Endodermal cell (in vitro differentiated cells): ENCODE data around the gene TRERF1. TPM values are rescaled to one million over a fixed set of nuclear protein-coding genes. Genes with fewer than 3 reads are reported as not detected.
A peak's percentile ranks its signal among the peaks of the same experiment; 100 is the strongest.

Experiments
- DNase-seq: peaks from one replicate; pipeline ENCODE4 v3.0.0-alpha.2; 2017
- H3K27ac ChIP-seq: 2 replicates; pipeline ENCODE4 v1.5.1; 2013; ENCODE audit warnings: mild to moderate bottlenecking, low read depth, low read length, moderate library complexity
- H3K27me3 ChIP-seq: 2 replicates; pipeline ENCODE4 v1.6.1; 2013; ENCODE audit warnings: mild to moderate bottlenecking, low read length, moderate library complexity; ENCODE audit not compliant: insufficient read depth, control insufficient read depth, poor library complexity, severe bottlenecking
- H3K36me3 ChIP-seq: 2 replicates; pipeline ENCODE4 v1.7.0; 2013; ENCODE audit warnings: mild to moderate bottlenecking, low read length, moderate library complexity; ENCODE audit not compliant: control insufficient read depth, insufficient read depth
- H3K4me1 ChIP-seq: one replicate; pipeline ENCODE4 v1.7.0; 2013; ENCODE audit warnings: low read length; ENCODE audit not compliant: control insufficient read depth, insufficient read depth
- H3K4me3 ChIP-seq: 2 replicates; pipeline ENCODE4 v1.5.1; 2013; ENCODE audit warnings: mild to moderate bottlenecking, low read length, moderate library complexity
- H3K9ac ChIP-seq: 2 replicates; pipeline ENCODE4 v1.6.1; 2013; ENCODE audit warnings: mild to moderate bottlenecking, low read length, moderate library complexity; ENCODE audit not compliant: poor library complexity, severe bottlenecking; ENCODE audit errors: extremely low read depth
- H3K9me3 ChIP-seq: 2 replicates; pipeline ENCODE4 v1.6.1; 2013; ENCODE audit warnings: mild to moderate bottlenecking, low read length, moderate library complexity; ENCODE audit not compliant: control insufficient read depth
- H3K27ac Mint-ChIP-seq: 2 replicates; pipeline ENCODE4 v1.8.0; 2020; ENCODE audit warnings: mixed read lengths
- H3K27me3 Mint-ChIP-seq: 2 replicates; pipeline ENCODE4 v1.8.0; 2021; ENCODE audit warnings: mild to moderate bottlenecking, mixed read lengths; ENCODE audit not compliant: insufficient read depth
- H3K36me3 Mint-ChIP-seq: 2 replicates; pipeline ENCODE4 v1.8.0; 2020; ENCODE audit warnings: low read depth, mixed read lengths
- H3K4me1 Mint-ChIP-seq: 2 replicates; pipeline ENCODE4 v1.8.0; 2020; ENCODE audit warnings: mixed read lengths
- H3K4me3 Mint-ChIP-seq: 2 replicates; pipeline ENCODE4 v1.8.0; 2020; ENCODE audit warnings: mild to moderate bottlenecking, moderate library complexity, mixed read lengths
- H3K9me3 Mint-ChIP-seq: 2 replicates; pipeline ENCODE4 v1.8.0; 2020; ENCODE audit warnings: mild to moderate bottlenecking, mixed read lengths
- CTCF ChIP-seq: fragments of 200-600 bp; sonication (generic); conservative IDR thresholded peaks from 2 replicates; pipeline ENCODE4 v1.5.0; 2021; ENCODE audit warnings: antibody characterized with exemption, mild to moderate bottlenecking
- WGBS, 2 experiments: methylation state at CpG; one replicate each; pipeline versions ENCODE4 v1.1.5 to v1.1.7; 2013; ENCODE audit warnings: missing lambda C conversion rate in 2 of 2, mixed read lengths in 1 of 2; ENCODE audit not compliant: insufficient coverage in 1 of 2, insufficient read length in 1 of 2; 5-methylcytosine and 5-hydroxymethylcytosine counted together
- total RNA-seq, 2 donors: library from RNA; stranded (reverse); fragmentation: NEBNext Ultra II Directional in 1 of 2; extraction: Animal tissue kit (Norgen Biotek cat#: 25700) in 1 of 2; gene quantifications; 2 replicates in 1 of 2; 3 replicates in 1 of 2; pipeline ENCODE4 v1.2.1, GENCODE V29; 2021

Gene TRERF1
- total RNA-seq, 2 donors from 2014 or later, result 4.7 to 5.3 TPM

GRCh38 chr6:42429836-42430235 lies 21.9 kb downstream of the TRERF1 start:
- no peak overlapping the region for H3K4me3 ChIP-seq
- H3K4me1 Mint-ChIP-seq, result peaks cover 24% of the 10 kb centered on the region
- 94 to 97% methylated on average over 4 to 7 of the region's 7 CpGs for WGBS, 2 experiments
- DNase-seq, result no peak
- peaks cover 16% of the 10 kb centered on the region for H3K9me3 Mint-ChIP-seq
- H3K9me3 ChIP-seq, result peaks cover 18% of the 10 kb centered on the region
- H3K36me3 ChIP-seq, result no peaks in the 10 kb centered on the region
- no peaks in the 10 kb centered on the region for H3K27me3 Mint-ChIP-seq
- TF ChIP-seq CTCF, result no peak
- H3K27me3 ChIP-seq, result no peaks in the 10 kb centered on the region
- H3K4me3 Mint-ChIP-seq, result no peak overlapping the region
- peaks cover 13% of the 10 kb centered on the region for H3K36me3 Mint-ChIP-seq
- H3K27ac ChIP-seq, result no peak overlapping the region
- no peak overlapping the region for H3K9ac ChIP-seq
- H3K4me1 ChIP-seq, result no peaks in the 10 kb centered on the region
- no peak overlapping the region for H3K27ac Mint-ChIP-seq

GRCh38 chr6:42429042-42429585 lies 22.6 kb downstream of the TRERF1 start:
- no peaks in the 10 kb centered on the region for H3K27me3 Mint-ChIP-seq
- peaks cover 9% of the 10 kb centered on the region for H3K36me3 Mint-ChIP-seq
- H3K4me3 ChIP-seq, result no peak overlapping the region
- H3K9ac ChIP-seq, result no peak overlapping the region
- H3K4me3 Mint-ChIP-seq, result no peak overlapping the region
- no peaks in the 10 kb centered on the region for H3K36me3 ChIP-seq
- H3K27me3 ChIP-seq, result no peaks in the 10 kb centered on the region
- peaks cover 24% of the 10 kb centered on the region for H3K4me1 Mint-ChIP-seq
- H3K27ac Mint-ChIP-seq, result peak overlapping the region; percentile 40
- peak overlapping the region; percentile 13 for H3K27ac ChIP-seq
- TF ChIP-seq CTCF, result no peak
- WGBS, 2 experiments, result 82% methylated on average over 8 of the region's 8 CpGs; no CpG with 5 or more reads in 1 of the 2 experiments
- no peak for DNase-seq
- H3K9me3 Mint-ChIP-seq, result peaks cover 11% of the 10 kb centered on the region
- no peaks in the 10 kb centered on the region for H3K4me1 ChIP-seq
- peaks cover 12% of the 10 kb centered on the region for H3K9me3 ChIP-seq

GRCh38 chr6:42428326-42429041 lies 23.2 kb downstream of the TRERF1 start:
- H3K4me3 ChIP-seq, result no peak overlapping the region
- H3K27ac Mint-ChIP-seq, result peak overlapping the region; percentile 40
- no peaks in the 10 kb centered on the region for H3K36me3 ChIP-seq
- H3K27me3 ChIP-seq, result no peaks in the 10 kb centered on the region
- no peak for DNase-seq
- peaks cover 5% of the 10 kb centered on the region for H3K9me3 Mint-ChIP-seq
- H3K36me3 Mint-ChIP-seq, result peaks cover 5% of the 10 kb centered on the region
- 85 to 90% methylated on average over 6 to 7 of the region's 7 CpGs for WGBS, 2 experiments
- H3K4me3 Mint-ChIP-seq, result no peak overlapping the region
- peak overlapping the region; percentile 13 for H3K27ac ChIP-seq
- peaks cover 6% of the 10 kb centered on the region for H3K9me3 ChIP-seq
- no peaks in the 10 kb centered on the region for H3K4me1 ChIP-seq
- no peak overlapping the region for H3K9ac ChIP-seq
- H3K4me1 Mint-ChIP-seq, result peaks cover 24% of the 10 kb centered on the region
- TF ChIP-seq CTCF, result no peak
- no peaks in the 10 kb centered on the region for H3K27me3 Mint-ChIP-seq
